ENCODE results near the gene GNG13. TPM values are rescaled to one million over a fixed set of nuclear protein-coding genes. Genes with fewer than 3 reads are reported as not detected.

Gene GNG13
- total RNA-seq, 4 donors from 2014 or later, result not detected

- H3K4me3 ChIP-seq, result no peak overlapping the region
- H3K9me3 ChIP-seq, result no peaks in the 10 kb centered on the region
- TF ChIP-seq POLR2A (IDR thresholded peaks at IDR 0.05) (peak in 1 of 2 donors; percentile 7), CTCF (IDR thresholded peaks at IDR 0.05) (peak; percentile 53 to 69 (median 56))
- H3K27me3 ChIP-seq, result no peaks in the 10 kb centered on the region
- no peak overlapping the region for H3K27ac ChIP-seq
- H3K4me1 ChIP-seq, result peaks cover 0 to 14% of the 10 kb centered on the region in 2 donors
- intact Hi-C loops (cut with DNase I; ENCODE audit: low total_unique reads), result no loop called here
- no peaks in the 10 kb centered on the region for H3K36me3 ChIP-seq
- peak; percentile 37 to 44 for DNase-seq
Measured at GRCh38 chr16:785563-786535, 14.7 kb downstream of the GNG13 start.

GRCh38 chr16:784431-784830 is 16.1 kb downstream of the GNG13 start:
- no peak for DNase-seq
- no peak overlapping the region for H3K27ac ChIP-seq
- no peaks in the 10 kb centered on the region for H3K9me3 ChIP-seq
- H3K4me3 ChIP-seq, result no peak overlapping the region
- no peak for TF ChIP-seq POLR2A (IDR thresholded peaks at IDR 0.05)
- TF ChIP-seq CTCF (IDR thresholded peaks at IDR 0.05), result no peak
- intact Hi-C loops (cut with DNase I; ENCODE audit: low total_unique reads), result no loop called here
- no peaks in the 10 kb centered on the region for H3K27me3 ChIP-seq
- H3K4me1 ChIP-seq, result peaks cover 0 to 14% of the 10 kb centered on the region in 2 donors
- no peaks in the 10 kb centered on the region for H3K36me3 ChIP-seq

GRCh38 chr16:783404-784161 is 17.0 kb downstream of the GNG13 start:
- intact Hi-C loops (cut with DNase I; ENCODE audit: low total_unique reads), result no loop called here
- Histone ChIP-seq H3K9me3 (no peaks in the 10 kb centered on the region), H3K36me3 (no peaks in the 10 kb centered on the region), H3K27me3 (no peaks in the 10 kb centered on the region), H3K27ac (no peak overlapping the region), H3K4me3 (no peak overlapping the region), H3K4me1 (peaks cover 0 to 9% of the 10 kb centered on the region in 2 donors)
- TF ChIP-seq CTCF (IDR thresholded peaks at IDR 0.05), result no peak
- TF ChIP-seq POLR2A (IDR thresholded peaks at IDR 0.05), result no peak
- DNase-seq, result peak; percentile 40

GRCh38 chr16:782766-783403 is 17.6 kb downstream of the GNG13 start:
- no peak overlapping the region for H3K27ac ChIP-seq
- intact Hi-C loops (cut with DNase I; ENCODE audit: low total_unique reads), result no loop called here
- no peak for TF ChIP-seq CTCF (IDR thresholded peaks at IDR 0.05)
- no peak for TF ChIP-seq POLR2A (IDR thresholded peaks at IDR 0.05)
- H3K4me3 ChIP-seq, result no peak overlapping the region
- no peaks in the 10 kb centered on the region for H3K27me3 ChIP-seq
- H3K4me1 ChIP-seq, result peaks cover 0 to 9% of the 10 kb centered on the region in 2 donors
- H3K9me3 ChIP-seq, result no peaks in the 10 kb centered on the region
- no peak for DNase-seq
- H3K36me3 ChIP-seq, result no peaks in the 10 kb centered on the region
